ENCODE data around the gene S100A14. TPM values are rescaled to one million over a fixed set of nuclear protein-coding genes. Genes with fewer than 3 reads are reported as not detected.
A peak's percentile ranks its signal among the peaks of the same experiment; 100 is the strongest.

S100A14 gene
- total and polyA plus RNA-seq, 2 of the 13 experiments (the other 11 are each of a cell fraction or from before 2014, with no cell fraction given), result 1.4 to 7.7 TPM

- no TSS peak for BruUV-seq (replicated peaks)
- no peak for DNase-seq (ENCODE audit: low spot score)
- FAIRE-seq, result no peak
- intact Hi-C loops (cut with micrococcal nuclease; ENCODE audit: unreplicated experiment), result no loop called here
- Histone ChIP-seq H2AFZ (ENCODE audit: low read length) (no peak overlapping the region), H3K4me1 (ENCODE audit: insufficient read depth, low read length) (peaks cover 75% of the 10 kb centered on the region), H3K36me3 (replicated peaks in 1 of 2; ENCODE audit: control insufficient read depth in 1 of 2, insufficient read depth in 2 of 2, low read length in 2 of 2) (no peaks in the 10 kb centered on the region; a peak in 1 of 5 replicates), H3K27me3 (ENCODE audit: control insufficient read depth in 1 of 2, insufficient read depth in 2 of 2, low read length in 2 of 2) (no peaks in the 10 kb centered on the region; a peak in 1 of 5 replicates), H3K27ac (ENCODE audit: extremely low read length, insufficient read depth, low read length) (peak overlapping the region; percentile 99), H3K4me3 (replicated peaks in 1 of 3; ENCODE audit: insufficient read depth in 1 of 3, low read depth in 2 of 3, low read length in 3 of 3) (no peak overlapping the region), H3K79me2 (ENCODE audit: insufficient read depth, low read length) (peaks cover 13% of the 10 kb centered on the region), H4K20me1 (ENCODE audit: insufficient read depth, low read length) (no peaks in the 10 kb centered on the region), H3K9ac (ENCODE audit: insufficient read depth, low read depth, low read length) (peak overlapping the region; percentile 32; the same call in 1 of the 2 replicates), H3K9me3 (ENCODE audit: low read length) (no peaks in the 10 kb centered on the region), H3K4me2 (ENCODE audit: low read depth, low read length) (peak overlapping the region; percentile 98)
- no peak for ATAC-seq
- in situ Hi-C loops (cut with HindIII; ENCODE audit: extremely low pct_ligation_motif_present, low pct_unique_long_range_greater_than_20kb), result no loop called here
- TF ChIP-seq, protein P1, sequence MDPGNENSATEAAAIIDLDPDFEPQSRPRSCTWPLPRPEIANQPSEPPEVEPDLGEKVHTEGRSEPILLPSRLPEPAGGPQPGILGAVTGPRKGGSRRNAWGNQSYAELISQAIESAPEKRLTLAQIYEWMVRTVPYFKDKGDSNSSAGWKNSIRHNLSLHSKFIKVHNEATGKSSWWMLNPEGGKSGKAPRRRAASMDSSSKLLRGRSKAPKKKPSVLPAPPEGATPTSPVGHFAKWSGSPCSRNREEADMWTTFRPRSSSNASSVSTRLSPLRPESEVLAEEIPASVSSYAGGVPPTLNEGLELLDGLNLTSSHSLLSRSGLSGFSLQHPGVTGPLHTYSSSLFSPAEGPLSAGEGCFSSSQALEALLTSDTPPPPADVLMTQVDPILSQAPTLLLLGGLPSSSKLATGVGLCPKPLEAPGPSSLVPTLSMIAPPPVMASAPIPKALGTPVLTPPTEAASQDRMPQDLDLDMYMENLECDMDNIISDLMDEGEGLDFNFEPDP (CRISPR knock-in tag; conservative IDR thresholded peaks at IDR 0.05), result 0 out of 2 replicates have a peak, but pooled peaks have one; percentile 53
- TF ChIP-seq, protein P2, sequence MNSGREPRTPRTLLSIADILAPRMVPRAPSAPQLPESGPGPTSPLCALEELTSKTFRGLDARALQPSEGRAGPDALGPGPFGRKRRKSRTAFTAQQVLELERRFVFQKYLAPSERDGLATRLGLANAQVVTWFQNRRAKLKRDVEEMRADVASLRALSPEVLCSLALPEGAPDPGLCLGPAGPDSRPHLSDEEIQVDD (CRISPR knock-in tag; IDR thresholded peaks at IDR 0.05; ENCODE audit: borderline replicate concordance), result 0 out of 2 replicates have a peak, but pooled peaks have one; percentile 19
- TF ChIP-seq POLR2AphosphoS5 (IDR thresholded peaks at IDR 0.05; ENCODE audit: low read depth, low read length), result no peak
- TF ChIP-seq, protein P3, sequence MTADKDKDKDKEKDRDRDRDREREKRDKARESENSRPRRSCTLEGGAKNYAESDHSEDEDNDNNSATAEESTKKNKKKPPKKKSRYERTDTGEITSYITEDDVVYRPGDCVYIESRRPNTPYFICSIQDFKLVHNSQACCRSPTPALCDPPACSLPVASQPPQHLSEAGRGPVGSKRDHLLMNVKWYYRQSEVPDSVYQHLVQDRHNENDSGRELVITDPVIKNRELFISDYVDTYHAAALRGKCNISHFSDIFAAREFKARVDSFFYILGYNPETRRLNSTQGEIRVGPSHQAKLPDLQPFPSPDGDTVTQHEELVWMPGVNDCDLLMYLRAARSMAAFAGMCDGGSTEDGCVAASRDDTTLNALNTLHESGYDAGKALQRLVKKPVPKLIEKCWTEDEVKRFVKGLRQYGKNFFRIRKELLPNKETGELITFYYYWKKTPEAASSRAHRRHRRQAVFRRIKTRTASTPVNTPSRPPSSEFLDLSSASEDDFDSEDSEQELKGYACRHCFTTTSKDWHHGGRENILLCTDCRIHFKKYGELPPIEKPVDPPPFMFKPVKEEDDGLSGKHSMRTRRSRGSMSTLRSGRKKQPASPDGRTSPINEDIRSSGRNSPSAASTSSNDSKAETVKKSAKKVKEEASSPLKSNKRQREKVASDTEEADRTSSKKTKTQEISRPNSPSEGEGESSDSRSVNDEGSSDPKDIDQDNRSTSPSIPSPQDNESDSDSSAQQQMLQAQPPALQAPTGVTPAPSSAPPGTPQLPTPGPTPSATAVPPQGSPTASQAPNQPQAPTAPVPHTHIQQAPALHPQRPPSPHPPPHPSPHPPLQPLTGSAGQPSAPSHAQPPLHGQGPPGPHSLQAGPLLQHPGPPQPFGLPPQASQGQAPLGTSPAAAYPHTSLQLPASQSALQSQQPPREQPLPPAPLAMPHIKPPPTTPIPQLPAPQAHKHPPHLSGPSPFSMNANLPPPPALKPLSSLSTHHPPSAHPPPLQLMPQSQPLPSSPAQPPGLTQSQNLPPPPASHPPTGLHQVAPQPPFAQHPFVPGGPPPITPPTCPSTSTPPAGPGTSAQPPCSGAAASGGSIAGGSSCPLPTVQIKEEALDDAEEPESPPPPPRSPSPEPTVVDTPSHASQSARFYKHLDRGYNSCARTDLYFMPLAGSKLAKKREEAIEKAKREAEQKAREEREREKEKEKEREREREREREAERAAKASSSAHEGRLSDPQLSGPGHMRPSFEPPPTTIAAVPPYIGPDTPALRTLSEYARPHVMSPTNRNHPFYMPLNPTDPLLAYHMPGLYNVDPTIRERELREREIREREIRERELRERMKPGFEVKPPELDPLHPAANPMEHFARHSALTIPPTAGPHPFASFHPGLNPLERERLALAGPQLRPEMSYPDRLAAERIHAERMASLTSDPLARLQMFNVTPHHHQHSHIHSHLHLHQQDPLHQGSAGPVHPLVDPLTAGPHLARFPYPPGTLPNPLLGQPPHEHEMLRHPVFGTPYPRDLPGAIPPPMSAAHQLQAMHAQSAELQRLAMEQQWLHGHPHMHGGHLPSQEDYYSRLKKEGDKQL (CRISPR knock-in tag; IDR thresholded peaks at IDR 0.05; ENCODE audit: low read depth), result no peak
- no peak for TF ChIP-seq ZNF878 (CRISPR knock-in tag; IDR thresholded peaks at IDR 0.05)
- WGBS (ENCODE audit: low lambda C conversion rate), result 48% methylated on average over 4 of the region's 4 CpGs
- CTCF ChIA-PET (ENCODE audit: low intra/inter-chr PET ratio, low total read pairs), result no interaction called here
- POLR2A ChIA-PET, result interaction anchor here (0.9 to 12.2 kb wide), 3 partner anchors 15 to 42 kb away, joined by 5 to 390 read pairs (median 63); partner anchors contain the start of genes CHTOP, S100A1 and S100A13
These were observed 5.8 kb downstream of the S100A14 start for GRCh38 chr1:153610334-153610733.

Measured in HepG2 (cell line).